HG03103 (cell line): ENCODE data around the gene SUMF1.
A peak's percentile ranks its signal among the peaks of the same experiment; 100 is the strongest.

ENCODE experiments used
- ATAC-seq: cut with Tn5 transposase; IDR thresholded peaks from one replicate; pipeline ENCODE4 v1.9.1; 2021; ENCODE audit warnings: low read depth; ENCODE audit not compliant: unreplicated experiment

The SUMF1 gene

DNA sequence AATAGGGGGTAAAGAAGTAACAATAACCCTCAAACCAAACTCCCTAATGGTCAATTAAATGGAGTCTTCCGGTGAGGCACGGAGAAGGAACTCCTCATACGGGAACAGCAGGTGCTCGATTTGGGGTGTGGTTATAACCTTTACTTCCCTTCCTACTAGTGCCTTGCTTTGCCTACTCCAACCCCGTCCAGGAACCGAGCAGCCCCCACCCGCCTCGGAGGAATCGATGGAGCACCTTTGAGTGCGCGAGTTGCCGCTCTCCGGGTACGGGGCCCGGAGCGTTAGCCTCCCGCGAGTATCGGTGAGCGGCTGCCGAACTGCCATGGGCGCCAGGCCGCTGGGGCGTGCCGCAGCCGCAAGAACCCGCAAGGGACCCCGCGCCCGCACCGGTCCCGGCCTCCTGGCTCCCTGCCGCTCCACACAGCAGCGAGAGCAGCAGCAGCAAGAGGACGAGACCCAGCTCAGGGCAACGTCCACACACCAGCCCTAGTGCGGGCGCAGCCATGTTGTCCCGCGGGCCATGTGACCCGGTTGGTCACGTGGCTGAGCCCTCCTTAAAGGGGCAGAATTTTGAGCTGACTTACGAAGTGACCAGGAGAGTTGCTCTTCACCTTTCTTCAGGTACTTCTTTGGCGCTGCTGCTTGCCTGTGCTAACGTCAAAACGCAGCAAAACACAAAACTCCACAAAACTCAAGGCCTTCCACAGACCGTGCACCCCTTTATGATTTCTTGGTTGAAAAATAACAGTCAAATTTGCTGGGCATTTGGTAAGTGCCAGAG, at the start of gene SUMF1:
Gene SUMF1 (minus strand): TSS at position 529 of the 781 bp plus-strand sequence. CDS start 24 bp downstream, at position 505.
- peak; percentile 99 for ATAC-seq

DNA sequence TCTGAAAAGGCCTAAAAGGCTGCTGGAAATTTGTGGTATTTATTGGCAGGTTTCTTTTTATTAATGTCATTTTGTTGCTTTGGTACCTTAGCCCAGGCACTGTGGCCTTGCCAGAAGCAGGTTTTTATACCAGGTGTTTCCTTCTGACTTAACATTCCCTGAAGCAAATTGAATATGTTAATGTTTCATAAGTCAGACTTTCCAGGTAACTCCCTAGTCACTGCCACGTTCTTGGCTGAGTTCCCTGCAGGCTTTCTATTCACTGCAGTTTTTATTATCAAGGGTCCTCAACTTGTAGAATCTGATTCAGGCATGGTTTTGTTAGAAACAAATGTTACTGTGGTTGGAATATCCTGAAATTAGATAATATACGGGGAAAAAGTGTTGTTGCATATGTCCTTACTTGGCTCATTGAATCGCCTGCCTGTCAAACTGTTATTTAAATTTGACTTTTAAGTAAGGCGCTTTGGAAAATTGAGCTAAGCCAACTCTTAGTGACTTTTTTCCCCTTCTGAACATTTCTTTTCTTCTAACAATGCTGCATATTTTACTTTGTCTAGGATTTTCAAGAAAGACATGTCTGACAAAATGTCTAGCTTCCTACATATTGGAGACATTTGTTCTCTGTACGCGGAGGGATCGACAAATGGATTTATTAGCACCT, 49.0 kb upstream of the SUMF1 start:
- ATAC-seq = no peak

DNA sequence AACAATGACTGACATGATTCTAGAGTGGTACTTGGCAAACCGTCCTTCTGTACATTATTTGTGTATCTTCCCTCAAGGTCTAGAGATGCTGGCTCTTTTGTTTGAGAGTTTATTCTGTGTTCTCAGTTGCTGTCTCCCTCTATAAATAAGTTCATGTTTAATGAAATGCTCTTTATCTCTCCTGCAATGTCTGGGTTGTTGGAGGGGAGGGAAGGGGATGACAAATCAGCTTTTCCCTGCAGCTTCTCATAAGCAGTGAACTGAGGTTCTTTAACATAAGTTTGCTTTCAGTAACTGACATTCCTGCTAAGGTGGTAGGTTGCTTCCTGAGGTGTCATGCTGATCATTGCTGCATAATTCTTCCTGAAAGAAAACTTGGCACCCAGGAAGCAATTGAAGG, 47.8 kb upstream of the SUMF1 start:
- no peak for ATAC-seq

DNA sequence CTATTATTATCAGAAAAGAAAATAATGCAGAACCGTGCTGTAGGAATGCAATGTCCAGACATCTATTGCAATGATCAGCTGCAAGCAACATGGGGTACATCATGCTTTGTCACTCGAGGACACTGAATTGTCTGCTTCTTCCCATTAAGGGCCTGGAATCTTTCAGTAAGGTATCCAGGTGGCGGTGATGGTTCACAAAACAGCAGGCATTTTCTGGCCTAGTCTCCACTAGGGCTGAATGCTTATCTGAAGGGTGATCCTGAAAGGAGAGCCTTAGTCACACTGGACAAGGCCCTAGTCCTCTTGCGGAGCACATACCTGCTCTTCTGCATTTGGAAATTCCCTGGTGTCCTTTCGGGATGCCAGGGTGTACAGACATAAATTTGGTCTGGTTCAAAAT, 47.3 kb upstream of the SUMF1 start:
- no peak for ATAC-seq

DNA sequence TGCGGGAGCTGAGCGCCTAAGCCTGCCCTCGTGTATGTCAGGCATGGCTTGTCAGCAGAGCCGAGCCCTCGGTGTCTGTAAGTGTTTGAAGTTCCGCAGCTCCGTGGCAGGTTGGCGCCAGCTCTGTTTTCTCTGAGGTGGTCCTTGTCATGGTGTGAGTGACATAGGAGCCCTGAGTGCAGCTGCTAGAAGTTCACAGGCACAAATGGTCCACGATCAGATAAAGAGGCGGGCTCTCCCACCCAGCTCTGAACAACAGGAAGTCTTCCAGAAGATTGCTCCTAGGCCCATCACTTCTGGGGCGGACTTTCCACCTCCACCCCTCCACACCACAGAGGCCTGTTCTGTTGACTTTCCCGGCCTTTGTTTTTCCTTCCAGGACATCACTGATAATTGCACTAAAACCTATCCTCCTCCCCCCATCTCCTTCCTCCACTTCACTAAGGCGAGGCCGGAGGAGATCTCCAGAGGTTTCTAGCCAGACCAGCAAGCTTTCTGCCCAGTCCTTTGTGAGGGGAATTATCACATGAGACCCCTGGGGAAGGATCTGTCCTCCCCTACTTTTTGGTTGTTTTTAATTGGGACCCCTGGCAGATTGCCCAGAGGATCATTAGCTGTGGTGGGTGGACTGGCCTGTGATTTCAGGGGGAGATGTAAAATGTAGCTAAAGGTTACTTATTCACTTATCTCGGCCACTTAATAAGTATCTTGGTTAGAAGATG, 46.0 kb upstream of the SUMF1 start:
- ATAC-seq = no peak

DNA sequence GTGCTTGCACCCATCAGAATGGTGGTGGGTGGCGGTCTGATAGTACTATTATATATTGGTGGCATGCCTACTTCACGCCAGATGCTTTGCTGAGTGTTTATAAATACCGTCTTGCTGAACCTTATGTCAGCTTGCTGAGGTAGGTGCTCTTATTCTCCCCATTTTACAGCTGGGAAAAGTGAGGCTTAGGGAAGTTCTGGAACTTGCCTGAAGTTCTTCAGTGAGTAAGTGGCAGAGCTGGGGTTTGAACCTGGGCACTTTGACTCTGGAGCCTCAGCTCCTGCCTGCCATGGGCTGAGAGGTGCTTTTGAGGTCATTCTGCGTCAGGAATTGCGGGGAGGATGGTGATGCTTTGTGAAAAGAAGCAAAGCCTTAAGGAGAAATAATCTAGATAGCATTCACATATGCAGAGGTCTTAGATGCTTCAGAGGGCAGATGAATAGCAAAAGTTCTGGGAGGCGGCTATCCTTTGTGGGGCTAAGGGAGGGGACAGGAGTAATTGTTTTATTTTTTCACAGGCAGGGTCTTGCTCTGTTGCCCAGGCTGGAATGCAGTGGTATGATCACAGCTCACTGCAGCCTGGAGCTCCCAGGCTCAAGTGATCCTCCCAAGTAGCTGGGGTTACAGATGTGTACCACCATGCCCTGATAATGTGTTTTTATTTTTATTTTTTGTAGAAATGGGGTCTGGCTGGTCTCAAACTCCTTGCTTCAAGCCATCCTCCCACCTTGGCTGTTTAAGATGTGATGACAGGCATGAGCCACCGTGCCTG, 44.6 kb upstream of the SUMF1 start:
- no peak for ATAC-seq

DNA sequence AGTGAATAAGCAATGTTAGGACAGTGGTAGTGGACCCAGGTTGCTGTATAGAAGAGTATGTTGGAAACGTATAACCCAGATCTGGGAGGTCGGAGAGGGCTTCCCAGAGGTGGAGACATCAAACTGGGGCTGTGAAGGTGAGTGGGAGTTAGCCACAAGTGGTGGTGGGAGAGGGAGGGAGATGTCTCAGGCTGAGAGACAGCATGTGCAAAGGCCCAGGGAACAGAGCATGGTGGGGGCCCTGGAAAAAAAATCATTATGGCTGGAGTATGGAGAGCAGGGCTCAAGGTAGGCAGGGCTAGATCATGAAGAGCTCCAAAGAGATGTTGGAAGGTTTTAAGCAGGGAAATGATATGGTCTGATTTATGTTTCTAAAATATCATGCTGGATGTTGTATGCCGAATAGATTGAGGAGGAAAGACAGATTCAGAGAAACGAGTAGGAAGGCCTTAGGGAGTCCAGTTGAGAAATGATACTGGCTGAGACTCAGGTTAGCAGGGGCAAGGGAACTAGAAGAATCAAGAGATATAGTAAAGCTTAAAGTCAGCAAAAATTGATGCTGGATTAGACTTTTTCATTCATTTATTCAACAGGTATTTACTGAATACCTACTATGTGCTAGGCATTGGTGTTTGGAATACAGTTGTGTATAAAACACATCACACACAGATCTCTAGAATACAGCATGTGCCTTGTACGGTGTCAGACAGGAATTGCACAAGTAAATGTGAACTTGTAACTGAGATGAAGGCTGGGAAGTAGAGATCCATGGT, 43.1 kb upstream of the SUMF1 start:
- no peak for ATAC-seq

DNA sequence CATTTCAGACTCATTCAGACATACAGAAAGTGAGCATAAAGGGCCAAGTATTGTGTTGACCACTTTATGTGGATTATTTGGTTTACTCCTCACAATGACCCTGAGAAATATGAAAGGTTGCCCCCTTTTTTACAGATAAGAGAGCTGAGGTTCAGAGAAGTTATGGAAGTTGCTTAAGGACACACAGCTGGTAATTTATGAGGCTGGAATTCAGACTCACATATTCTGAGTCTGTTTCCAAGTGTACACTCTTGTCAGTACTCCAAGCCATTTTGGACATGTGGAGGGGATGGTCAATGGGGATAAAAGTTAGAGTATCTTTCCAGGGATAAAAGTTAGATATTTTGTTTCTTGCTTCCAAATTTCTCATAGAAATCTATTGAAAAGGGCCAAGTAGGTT, 42.0 kb upstream of the SUMF1 start:
- no peak for ATAC-seq

DNA sequence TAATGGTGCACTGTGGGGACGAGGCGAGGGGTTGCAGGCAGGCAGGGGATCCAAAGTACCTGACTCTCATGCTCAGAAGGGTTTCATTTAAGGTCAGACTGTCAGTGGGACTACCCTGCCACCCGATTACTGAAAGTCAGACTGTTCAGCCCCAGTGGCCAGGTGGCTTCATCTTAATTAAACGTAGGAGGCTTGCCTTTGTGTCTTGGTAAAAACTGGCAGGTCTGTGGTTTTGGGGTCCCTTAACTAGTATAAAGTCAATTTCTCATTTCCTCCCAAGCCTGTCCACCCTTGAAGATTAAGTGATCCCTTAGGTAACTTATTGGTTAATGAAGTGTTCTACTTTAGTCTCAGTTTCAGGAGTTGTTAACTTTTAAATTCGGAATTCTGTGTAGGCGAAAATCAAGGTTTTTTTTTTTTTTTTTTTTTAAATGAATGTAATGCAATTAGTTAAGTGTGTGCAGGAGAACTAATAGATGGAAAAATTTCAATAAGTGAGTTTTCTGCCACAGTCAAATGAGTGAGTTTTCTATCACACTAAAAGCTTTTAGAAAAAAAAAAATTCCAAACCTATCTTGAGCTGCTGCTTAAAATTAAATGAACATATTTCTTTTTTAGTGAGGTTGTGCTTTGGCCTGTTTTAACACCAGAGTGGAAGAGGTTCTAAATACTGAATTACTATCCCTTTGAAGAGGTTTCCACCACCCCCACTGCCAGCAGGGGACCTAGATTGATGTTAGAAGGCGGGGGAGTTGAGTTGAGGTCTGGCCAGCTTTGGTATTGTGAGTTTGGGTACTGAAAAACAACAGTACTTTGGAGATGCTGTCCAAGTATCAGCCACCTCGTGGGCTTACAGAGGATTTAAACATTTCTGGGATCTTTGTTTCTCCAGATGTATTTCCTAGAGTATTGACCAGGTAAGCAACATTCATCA, 41.2 kb upstream of the SUMF1 start:
- peak; percentile 53 for ATAC-seq

DNA sequence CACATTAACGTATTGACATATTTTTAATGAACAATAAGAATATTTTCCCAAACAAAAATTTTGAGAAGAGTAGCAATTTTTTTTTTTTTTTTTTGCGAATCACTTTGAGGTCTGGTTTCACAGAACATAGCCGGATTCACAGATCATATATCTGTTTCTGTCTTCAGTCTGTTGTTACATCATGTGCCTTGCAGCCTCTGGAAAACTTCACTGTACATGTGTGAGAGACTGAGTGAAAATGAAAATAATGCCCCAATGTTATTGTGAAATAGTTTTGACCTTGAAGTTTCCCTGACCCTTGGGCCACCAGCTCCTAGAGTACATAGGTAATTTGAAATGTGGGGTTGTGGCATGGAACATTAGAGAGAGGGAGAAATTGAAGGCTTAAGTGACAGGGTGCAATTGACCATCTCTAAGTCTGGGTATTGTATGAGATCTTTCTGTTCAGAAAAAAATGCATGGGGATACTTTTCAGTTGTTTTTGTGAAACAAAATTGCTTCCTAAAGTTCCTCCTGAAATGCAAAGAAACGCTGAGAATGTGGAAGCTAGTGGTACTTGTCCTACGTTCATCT, 40.0 kb upstream of the SUMF1 start:
- ATAC-seq = no peak

DNA sequence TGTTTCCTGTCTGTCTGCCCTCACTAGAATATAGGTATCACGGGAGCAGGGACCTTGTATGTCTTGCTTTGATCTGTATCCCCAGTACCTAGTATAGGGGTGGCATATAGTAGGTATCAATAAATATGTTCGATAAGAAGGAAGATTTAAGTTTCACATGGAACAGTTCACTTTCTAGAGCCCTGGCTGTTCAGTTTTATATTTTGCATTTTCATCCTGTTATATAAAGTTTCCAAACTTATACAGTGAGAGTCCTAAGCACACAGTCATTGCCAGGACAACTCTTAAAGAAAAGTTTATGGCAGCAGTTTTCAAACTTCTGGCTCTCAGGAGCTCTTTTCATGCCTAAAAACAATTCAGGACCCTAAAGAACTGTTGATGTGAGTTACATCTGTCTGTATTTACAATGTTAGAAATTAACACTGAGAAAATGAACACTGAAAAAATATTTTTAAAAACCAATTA, 39.5 kb upstream of the SUMF1 start:
- no peak for ATAC-seq

DNA sequence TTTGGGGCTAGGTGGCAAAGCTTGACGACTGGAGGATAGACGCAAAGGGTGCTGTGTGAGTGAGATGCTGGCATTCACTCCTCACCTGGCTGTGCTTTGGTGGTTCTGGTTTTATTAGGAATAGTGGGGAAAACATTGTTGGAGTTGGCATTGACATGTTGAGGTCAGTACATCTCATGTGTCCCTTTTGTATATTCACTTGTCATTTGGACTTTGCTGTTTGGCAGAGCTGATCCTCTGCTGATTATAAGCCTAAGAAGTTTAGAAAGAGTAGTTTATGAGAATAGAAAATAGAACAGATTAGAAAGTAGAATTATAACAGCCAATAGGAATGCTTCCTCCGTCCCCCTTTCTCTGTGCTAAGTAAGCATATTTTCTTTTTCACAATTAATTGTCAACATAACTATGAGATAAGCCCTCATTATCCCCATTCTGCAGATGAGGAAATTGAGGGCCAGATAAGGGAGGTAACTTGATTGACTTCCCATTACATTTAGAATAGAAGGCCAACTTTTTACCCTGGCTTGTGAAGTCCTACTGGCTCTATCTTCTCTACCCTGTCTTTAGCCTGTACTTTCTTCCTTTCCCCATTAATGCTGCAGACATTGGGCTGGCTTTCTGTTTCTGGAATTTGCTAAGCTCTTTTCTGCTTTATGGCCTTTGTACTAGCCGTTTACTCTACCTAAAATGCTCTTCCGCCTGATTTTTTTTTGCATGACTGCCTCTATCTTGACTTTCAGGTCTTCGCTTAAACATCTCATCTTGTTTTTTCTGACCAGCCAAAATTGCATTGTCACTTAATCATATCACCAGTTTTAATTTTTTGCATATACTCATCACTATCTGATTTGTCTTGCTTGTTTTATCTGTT, 38.9 kb upstream of the SUMF1 start:
- no peak for ATAC-seq

DNA sequence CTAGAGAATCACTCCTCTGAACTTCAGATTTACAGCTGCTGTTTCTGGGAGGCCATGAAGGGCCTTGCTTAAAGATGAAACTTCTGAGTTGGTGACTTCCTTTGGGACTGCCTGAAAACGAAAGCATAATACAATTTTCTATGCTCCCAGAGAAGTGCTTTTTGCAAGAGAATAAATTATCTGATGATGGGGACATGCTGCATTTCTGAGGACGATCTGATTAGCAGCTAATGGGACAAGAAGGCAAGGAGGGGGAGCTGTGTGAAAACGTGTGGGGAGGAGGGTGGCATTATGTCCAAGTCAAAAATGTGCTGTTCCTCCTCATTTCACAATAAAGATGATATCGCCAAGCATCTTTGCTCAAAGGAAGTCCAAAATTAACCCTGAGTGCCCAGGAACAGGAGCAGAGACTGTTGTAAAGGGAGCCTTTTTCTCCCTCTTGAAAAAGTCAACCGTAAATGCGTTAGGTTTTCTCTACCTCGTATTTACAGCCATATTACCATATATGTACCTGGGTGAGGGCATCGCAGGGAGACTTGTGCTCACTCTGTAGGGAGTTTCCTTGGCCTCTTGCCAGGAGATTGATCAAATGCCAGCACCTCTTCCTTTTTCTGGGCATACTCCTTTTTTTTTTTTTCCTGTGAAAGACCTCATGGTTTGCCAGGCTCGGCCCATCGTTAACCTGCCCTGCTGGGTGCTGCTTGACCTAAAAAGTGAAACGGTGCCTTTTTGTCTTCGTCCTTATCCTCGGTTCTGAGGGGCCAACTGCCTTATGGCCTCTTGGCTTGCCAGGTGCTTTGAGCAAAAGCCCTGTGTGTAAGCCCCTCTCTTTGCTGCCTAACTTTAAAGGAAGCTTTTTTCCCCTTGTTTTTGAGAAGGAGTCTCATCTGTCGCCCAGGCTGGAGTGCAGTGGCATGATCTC, 37.5 kb upstream of the SUMF1 start:
- ATAC-seq = no peak

DNA sequence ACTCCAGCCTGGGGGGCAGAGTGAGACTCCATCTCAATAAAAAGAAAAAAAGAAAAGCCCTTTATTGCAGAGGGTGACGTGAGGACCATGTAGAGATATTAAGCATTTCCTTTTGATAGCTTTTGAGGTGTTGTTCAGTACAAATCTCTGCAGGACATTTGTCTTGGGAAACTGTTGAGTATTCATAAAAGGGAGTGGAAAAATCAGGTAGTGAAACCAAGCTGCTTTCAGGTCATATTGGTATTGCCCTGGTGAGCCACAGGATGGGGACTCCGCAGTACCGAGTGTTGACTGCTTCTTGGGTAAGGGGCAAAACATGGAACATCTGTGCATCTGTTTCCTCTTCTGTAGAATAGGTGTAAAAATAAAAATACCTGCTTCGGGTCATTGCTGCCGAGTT, 36.0 kb upstream of the SUMF1 start:
- peak; percentile 63 for ATAC-seq

DNA sequence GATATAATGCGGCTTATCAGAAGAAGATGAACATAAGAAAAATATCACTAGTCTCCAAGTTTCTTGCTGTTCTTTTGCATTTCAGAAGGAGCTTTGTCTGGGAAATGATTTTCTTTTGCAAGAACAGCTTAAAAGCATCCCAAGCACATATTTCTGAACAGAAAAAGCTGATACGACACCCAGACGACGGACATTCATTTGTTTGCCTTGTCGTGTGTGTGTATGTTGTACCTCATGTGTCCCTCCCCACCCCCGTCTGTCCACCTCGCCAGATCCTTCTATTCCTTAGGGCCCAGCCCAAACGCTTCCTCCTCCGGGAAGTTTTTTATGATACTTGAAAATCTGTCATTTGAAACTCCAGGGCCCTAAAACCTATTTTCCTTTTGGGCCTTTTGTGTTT, 34.9 kb upstream of the SUMF1 start:
- no peak for ATAC-seq

DNA sequence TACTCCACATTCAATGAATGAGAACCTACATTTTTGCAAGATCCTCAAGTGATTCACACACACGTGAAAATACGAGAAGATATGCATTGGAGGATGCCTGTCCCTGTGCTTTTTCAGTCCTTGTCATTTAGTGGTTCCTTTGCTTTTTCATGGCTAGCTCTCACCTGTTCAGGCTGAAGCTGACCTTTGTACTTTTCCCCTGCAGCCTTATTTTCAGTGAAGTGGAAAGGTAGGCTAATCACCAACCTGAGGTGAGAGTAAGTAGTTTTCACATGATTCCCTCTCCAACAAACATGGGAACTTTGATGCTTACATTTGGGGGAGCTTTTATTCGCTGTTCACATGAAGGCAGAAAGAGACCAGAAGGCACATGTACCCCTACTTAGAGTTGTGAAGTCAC, 34.4 kb upstream of the SUMF1 start:
- ATAC-seq = no peak

DNA sequence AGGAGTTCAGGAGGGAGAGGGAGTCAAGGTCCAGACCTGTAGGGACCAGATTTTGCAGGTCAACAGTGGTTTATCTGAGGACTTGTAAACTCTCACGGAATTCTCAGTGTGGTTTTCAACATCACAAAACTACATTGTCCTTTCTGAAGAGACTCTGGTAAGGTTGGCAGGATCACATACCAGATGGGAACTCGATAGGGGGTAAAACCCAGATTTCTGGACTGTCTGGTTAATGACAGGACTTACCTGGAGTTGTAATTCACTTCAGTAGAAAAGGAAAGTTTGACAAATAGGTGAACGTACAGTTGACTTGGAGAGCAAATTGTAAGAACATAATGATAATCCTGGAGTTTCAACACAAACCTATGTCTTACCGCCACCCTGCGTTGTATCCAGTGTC, 31.4 kb upstream of the SUMF1 start:
- no peak for ATAC-seq
